OCI-LY1 (cell line): ENCODE data around the gene GALNT18.

ENCODE experiments used
- CTCF ChIP-seq: fragments of 200-600 bp; sonication (generic), shearing (Covaris generic); IDR thresholded peaks from 2 replicates; pipeline ENCODE4 v1.5.1; 2017; ENCODE audit warnings: mild to moderate bottlenecking, antibody characterized with exemption, low read length, moderate library complexity, mixed read lengths
- EZH2 ChIP-seq: fragments of 200-600 bp; sonication (generic), shearing (Covaris generic); IDR thresholded peaks from 2 replicates; pipeline ENCODE4 v1.8.0; 2017; ENCODE audit warnings: borderline replicate concordance, mixed run types, mild to moderate bottlenecking, antibody characterized with exemption, low read length, moderate library complexity, mixed read lengths

- TF ChIP-seq CTCF, result no peak
- no peak for TF ChIP-seq EZH2
These were observed 275.5 kb downstream of the GALNT18 start for GRCh38 chr11:11346303-11346702.
